ENCODE data around the gene BAIAP2L1.

Gene BAIAP2L1

DNA sequence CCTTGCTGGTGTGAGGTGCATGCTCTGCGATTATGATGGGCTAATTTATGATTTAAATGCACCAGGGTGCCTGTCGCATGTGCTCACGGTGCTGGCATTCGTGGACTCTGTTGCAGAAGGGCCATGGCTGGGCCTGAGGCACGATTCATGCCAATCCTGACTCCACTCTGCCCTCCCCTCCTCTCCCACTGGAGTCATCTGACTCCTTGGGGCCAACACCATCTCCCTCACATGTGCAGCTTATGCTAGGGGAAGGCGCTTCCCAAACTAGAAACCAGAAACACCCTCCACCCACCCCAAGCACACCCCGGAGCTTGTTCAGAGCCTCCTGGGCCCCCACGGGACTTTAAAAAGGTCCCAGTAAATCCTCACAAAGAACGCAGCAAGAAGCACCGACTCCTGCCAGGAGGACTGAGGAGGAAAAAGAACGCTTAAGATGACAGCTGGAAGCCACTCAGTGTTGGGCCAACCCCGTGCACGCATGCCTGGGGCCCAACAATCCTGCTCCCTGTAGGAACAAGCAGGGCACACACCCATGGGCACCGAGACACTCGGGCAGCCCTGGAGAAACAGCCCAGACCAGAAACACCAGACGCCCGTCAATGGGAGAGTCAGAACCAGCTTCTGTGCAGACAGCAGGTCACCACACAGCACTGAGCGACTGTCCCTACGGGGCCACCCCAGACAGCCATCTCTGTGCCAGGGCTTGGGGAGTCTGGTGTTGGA is 105.3 kb downstream of the BAIAP2L1 start:
- no peak for DNase-seq

- DNase-seq: peak in 18 of 56 donors; percentile 4 to 54 (median 16)
Observed at GRCh38 chr7:98294798-98295382, 106.0 kb downstream of the BAIAP2L1 start.

DNA sequence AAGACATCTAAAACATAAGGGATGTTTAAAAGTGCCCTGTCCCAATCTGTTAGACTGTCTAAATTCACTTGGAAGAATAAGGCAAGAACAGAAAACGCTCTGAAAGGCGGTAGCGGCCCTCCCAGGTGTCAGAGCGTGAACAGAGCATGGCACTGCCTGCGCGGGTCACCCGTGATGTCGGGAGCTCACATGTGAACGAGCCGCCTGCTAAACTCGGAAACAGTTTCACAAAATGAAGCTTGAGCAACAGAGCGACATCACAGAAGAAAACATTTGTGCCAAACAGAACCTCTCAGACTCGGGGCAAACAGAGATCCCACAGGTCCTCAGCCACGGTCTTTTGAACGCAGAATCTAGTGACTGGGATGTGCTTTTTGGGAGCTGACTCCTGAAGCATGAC is 106.6 kb downstream of the BAIAP2L1 start:
- DNase-seq: no peak

- DNase-seq: no peak
Observed at GRCh38 chr7:98293746-98294145, 107.1 kb downstream of the BAIAP2L1 start.

- no peak for DNase-seq
Observed at GRCh38 chr7:98293265-98293664, 107.6 kb downstream of the BAIAP2L1 start.

- no peak for DNase-seq
Observed at GRCh38 chr7:98291717-98292116, 109.2 kb downstream of the BAIAP2L1 start.

DNA sequence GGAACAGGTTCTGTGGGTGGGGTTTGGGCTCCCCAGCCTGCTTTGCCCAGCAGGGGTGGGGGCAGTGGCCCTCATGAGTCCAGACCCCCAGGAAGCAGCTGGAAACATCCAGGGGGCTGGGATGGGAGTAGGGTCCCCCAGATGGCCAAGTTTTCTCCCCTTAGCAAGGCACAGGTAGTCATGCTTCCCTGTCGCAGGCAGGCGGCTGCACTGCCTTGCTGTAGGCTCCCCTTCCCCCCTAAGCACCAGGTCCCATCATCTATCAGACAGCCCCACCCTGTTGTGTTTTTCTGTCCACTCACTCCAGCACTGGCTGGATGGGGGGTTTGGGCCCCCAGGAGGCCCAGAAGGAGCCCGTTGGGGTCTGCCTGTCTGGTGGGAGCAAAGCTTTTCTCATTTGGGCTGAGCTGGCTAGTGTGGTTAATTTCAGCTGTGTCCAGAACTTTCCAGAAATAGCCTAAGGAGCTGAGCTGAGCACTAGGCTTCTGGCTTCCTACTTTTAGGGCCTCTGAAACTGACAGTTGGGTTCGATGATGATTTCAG is 111.5 kb downstream of the BAIAP2L1 start:
- DNase-seq: no peak

DNA sequence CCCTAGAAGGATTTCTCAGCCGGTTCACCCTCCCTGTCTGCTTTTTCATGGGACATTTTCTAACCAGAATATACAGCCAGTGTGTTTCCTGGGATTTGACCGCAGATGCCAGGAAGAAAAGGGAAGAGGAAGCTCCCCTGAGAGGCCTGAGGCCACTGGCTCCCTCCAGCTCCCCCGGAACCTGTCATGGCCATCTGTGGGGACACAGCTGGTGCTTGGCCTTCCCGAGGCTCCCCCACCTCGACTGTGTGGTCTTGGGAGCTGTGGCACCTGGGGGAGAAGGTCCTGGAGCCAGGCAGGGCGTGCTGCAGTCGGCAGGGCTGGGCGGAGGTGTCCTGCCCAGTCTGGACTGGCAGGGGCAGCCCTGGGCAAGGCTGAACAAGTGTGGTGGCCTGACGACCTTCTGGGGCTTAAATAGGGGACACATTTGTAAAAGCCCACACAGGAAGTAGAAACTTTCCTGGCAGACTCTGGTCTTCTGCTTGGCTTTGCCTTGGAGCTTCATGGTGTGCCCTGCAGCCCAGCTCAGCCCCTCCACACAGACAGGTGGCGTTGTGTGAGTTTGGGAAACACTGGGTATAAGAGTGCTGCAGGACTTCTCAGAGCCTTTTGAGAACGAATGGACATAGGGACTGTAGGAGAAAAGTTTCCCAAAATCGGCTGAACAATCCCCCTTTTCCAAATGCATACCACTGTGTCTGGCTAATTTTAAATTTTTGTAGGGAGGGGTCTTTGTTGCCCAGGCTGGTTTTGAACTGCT is 112.6 kb downstream of the BAIAP2L1 start:
- DNase-seq: no peak

- peak in 9 of 56 donors; percentile 9 to 59 (median 20) for DNase-seq
Observed at GRCh38 chr7:98287486-98287959, 113.4 kb downstream of the BAIAP2L1 start.

GRCh38 chr7:98286701-98287485 is 114.0 kb downstream of the BAIAP2L1 start:
- DNase-seq: peak in 27 of 56 donors; percentile 9 to 78 (median 41)

DNA sequence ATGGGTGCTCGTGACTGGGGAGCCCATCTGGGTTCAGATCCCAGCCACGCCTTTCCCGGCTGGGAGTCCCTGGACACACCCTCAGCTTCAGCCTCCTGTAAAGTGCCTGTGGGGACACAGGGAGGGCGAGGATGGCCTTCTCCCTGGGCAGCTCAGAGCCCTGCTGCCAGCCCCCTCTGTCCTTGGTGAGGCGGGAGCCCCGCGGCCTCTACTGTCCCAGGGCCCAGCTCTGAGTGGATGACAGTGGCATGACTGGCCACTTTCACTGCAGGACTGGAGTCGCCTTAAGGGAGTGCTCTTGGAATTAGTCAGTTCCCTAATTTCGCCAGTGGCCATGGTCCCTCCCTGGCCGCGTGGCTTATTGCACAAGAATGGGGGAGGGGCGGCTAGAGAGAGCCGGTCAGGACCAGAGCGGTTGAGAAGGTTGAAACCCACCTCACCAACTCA is 114.8 kb downstream of the BAIAP2L1 start:
- peak in 8 of 56 donors; percentile 9 to 36 (median 16) for DNase-seq

GRCh38 chr7:98285157-98286092 is 115.5 kb downstream of the BAIAP2L1 start:
- DNase-seq: no peak

- peak in 14 of 56 donors; percentile 9 to 46 (median 22) for DNase-seq
Observed at GRCh38 chr7:98284335-98285036, 116.4 kb downstream of the BAIAP2L1 start.

GRCh38 chr7:98283887-98284222 is 117.0 kb downstream of the BAIAP2L1 start:
- no peak for DNase-seq

GRCh38 chr7:98283127-98283886 is 117.6 kb downstream of the BAIAP2L1 start:
- DNase-seq: peak in 4 of 56 donors; percentile 8 to 15 (median 13)

DNA sequence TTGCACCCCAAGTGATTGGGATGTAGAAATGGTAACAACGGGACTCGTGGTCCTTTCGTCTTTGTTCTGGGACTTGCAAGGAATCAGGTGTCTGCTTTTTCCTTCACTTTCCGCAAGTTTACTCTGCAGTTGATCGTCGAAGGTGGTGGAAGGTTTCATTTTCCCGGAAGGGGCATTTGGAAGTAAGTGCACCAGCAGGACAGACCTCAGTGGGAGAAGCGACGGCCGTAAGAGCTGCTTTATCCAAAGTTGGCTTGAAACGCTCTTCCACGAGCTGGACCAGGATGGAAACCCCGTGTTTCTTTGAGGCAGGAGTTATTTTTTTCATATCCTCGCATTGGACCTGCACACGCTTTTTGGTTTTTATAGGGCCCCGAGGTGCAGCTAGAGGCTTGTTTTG is 118.2 kb downstream of the BAIAP2L1 start:
- DNase-seq: peak in 1 of 56 donors; percentile 7

GRCh38 chr7:98281757-98282606 is 118.9 kb downstream of the BAIAP2L1 start:
- DNase-seq: peak in 23 of 56 donors; percentile 21 to 68 (median 49)

Data from nucleus accumbens (tissue), 56 donors.